ENCODE data around the gene SNRK. TPM values are rescaled to one million over a fixed set of nuclear protein-coding genes. Genes with fewer than 3 reads are reported as not detected.

SNRK gene
- total RNA-seq, 1 experiment from 2014 or later: 11.8 TPM

DNA sequence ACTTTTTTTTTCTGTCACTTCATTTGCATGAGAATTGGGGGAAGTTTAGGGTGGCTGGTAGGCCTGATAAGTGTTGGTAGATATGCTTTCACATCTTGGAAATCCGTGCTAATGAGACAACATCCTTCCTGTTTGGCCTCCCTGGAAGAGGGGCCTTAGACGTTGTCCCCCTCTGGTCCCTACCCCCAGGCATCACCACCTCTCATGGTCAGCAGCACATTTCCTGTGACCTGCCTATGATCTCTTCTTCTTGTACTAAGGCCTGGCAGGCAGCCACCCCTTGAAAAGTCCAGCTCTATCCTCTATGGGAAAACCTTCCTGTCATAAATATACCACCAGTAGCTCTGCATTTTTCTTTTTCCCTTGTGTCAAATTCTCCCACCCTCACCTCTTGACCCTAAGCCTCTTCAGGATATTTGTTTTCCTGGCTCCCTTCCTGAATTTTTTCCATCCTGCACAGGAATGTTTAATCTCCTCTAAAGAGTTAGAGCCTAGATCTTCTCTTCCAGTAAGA lies 107.8 kb downstream of the SNRK start (continued):
- TF ChIP-seq, protein P1, sequence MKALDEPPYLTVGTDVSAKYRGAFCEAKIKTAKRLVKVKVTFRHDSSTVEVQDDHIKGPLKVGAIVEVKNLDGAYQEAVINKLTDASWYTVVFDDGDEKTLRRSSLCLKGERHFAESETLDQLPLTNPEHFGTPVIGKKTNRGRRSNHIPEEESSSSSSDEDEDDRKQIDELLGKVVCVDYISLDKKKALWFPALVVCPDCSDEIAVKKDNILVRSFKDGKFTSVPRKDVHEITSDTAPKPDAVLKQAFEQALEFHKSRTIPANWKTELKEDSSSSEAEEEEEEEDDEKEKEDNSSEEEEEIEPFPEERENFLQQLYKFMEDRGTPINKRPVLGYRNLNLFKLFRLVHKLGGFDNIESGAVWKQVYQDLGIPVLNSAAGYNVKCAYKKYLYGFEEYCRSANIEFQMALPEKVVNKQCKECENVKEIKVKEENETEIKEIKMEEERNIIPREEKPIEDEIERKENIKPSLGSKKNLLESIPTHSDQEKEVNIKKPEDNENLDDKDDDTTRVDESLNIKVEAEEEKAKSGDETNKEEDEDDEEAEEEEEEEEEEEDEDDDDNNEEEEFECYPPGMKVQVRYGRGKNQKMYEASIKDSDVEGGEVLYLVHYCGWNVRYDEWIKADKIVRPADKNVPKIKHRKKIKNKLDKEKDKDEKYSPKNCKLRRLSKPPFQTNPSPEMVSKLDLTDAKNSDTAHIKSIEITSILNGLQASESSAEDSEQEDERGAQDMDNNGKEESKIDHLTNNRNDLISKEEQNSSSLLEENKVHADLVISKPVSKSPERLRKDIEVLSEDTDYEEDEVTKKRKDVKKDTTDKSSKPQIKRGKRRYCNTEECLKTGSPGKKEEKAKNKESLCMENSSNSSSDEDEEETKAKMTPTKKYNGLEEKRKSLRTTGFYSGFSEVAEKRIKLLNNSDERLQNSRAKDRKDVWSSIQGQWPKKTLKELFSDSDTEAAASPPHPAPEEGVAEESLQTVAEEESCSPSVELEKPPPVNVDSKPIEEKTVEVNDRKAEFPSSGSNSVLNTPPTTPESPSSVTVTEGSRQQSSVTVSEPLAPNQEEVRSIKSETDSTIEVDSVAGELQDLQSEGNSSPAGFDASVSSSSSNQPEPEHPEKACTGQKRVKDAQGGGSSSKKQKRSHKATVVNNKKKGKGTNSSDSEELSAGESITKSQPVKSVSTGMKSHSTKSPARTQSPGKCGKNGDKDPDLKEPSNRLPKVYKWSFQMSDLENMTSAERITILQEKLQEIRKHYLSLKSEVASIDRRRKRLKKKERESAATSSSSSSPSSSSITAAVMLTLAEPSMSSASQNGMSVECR (CRISPR knock-in tag; IDR thresholded peaks at IDR 0.05; ENCODE audit: borderline replicate concordance): no peak
- TF ChIP-seq ZNF671 (CRISPR knock-in tag; IDR thresholded peaks at IDR 0.05): no peak
- TF ChIP-seq, protein P2, sequence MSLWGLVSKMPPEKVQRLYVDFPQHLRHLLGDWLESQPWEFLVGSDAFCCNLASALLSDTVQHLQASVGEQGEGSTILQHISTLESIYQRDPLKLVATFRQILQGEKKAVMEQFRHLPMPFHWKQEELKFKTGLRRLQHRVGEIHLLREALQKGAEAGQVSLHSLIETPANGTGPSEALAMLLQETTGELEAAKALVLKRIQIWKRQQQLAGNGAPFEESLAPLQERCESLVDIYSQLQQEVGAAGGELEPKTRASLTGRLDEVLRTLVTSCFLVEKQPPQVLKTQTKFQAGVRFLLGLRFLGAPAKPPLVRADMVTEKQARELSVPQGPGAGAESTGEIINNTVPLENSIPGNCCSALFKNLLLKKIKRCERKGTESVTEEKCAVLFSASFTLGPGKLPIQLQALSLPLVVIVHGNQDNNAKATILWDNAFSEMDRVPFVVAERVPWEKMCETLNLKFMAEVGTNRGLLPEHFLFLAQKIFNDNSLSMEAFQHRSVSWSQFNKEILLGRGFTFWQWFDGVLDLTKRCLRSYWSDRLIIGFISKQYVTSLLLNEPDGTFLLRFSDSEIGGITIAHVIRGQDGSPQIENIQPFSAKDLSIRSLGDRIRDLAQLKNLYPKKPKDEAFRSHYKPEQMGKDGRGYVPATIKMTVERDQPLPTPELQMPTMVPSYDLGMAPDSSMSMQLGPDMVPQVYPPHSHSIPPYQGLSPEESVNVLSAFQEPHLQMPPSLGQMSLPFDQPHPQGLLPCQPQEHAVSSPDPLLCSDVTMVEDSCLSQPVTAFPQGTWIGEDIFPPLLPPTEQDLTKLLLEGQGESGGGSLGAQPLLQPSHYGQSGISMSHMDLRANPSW (CRISPR knock-in tag; conservative IDR thresholded peaks at IDR 0.05; ENCODE audit: low read depth): no peak
- TF ChIP-seq NR2C2 (CRISPR knock-in tag; IDR thresholded peaks at IDR 0.05): no peak
- TF ChIP-seq FOXP1 (CRISPR knock-in tag; IDR thresholded peaks at IDR 0.05; ENCODE audit: borderline replicate concordance): no peak
- TF ChIP-seq ZBTB21 (CRISPR knock-in tag; IDR thresholded peaks at IDR 0.05; ENCODE audit: borderline replicate concordance): no peak
- TF ChIP-seq, protein P3, sequence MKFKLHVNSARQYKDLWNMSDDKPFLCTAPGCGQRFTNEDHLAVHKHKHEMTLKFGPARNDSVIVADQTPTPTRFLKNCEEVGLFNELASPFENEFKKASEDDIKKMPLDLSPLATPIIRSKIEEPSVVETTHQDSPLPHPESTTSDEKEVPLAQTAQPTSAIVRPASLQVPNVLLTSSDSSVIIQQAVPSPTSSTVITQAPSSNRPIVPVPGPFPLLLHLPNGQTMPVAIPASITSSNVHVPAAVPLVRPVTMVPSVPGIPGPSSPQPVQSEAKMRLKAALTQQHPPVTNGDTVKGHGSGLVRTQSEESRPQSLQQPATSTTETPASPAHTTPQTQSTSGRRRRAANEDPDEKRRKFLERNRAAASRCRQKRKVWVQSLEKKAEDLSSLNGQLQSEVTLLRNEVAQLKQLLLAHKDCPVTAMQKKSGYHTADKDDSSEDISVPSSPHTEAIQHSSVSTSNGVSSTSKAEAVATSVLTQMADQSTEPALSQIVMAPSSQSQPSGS (CRISPR knock-in tag; IDR thresholded peaks at IDR 0.05; ENCODE audit: borderline replicate concordance, low read depth): no peak
- TF ChIP-seq, protein P4, sequence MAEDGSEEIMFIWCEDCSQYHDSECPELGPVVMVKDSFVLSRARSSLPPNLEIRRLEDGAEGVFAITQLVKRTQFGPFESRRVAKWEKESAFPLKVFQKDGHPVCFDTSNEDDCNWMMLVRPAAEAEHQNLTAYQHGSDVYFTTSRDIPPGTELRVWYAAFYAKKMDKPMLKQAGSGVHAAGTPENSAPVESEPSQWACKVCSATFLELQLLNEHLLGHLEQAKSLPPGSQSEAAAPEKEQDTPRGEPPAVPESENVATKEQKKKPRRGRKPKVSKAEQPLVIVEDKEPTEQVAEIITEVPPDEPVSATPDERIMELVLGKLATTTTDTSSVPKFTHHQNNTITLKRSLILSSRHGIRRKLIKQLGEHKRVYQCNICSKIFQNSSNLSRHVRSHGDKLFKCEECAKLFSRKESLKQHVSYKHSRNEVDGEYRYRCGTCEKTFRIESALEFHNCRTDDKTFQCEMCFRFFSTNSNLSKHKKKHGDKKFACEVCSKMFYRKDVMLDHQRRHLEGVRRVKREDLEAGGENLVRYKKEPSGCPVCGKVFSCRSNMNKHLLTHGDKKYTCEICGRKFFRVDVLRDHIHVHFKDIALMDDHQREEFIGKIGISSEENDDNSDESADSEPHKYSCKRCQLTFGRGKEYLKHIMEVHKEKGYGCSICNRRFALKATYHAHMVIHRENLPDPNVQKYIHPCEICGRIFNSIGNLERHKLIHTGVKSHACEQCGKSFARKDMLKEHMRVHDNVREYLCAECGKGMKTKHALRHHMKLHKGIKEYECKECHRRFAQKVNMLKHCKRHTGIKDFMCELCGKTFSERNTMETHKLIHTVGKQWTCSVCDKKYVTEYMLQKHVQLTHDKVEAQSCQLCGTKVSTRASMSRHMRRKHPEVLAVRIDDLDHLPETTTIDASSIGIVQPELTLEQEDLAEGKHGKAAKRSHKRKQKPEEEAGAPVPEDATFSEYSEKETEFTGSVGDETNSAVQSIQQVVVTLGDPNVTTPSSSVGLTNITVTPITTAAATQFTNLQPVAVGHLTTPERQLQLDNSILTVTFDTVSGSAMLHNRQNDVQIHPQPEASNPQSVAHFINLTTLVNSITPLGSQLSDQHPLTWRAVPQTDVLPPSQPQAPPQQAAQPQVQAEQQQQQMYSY (CRISPR knock-in tag; IDR thresholded peaks at IDR 0.05): no peak
- TF ChIP-seq, protein P5, sequence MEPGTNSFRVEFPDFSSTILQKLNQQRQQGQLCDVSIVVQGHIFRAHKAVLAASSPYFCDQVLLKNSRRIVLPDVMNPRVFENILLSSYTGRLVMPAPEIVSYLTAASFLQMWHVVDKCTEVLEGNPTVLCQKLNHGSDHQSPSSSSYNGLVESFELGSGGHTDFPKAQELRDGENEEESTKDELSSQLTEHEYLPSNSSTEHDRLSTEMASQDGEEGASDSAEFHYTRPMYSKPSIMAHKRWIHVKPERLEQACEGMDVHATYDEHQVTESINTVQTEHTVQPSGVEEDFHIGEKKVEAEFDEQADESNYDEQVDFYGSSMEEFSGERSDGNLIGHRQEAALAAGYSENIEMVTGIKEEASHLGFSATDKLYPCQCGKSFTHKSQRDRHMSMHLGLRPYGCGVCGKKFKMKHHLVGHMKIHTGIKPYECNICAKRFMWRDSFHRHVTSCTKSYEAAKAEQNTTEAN (CRISPR knock-in tag; IDR thresholded peaks at IDR 0.05): no peak
- no peak for TF ChIP-seq ZNF423 (CRISPR knock-in tag; IDR thresholded peaks at IDR 0.05)
- no peak for TF ChIP-seq RELA (CRISPR knock-in tag; IDR thresholded peaks at IDR 0.05; ENCODE audit: borderline replicate concordance)

DNA sequence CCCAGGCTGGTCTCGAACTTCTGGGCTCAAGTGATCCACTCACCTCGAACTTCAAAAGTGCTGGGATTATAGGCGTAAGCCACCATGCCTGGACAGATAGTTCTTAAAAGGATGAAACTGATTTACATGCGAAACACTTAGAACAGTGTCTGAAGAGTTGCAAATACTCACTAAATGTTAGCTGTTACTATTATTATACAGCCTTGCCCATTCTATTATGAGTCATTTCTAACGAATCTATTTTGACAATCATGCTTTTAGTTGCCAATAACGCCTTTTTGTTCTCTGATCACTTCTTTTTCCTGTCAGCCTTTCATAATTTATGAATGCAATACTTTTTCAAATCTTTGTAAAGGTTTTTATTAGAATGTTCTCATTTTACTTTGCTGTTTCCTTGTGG lies 112.7 kb downstream of the SNRK start:
- Mint-ChIP-seq H3K36me3 (no peaks in the 10 kb centered on the region), H3K27me3 (ENCODE audit: low read depth) (no peaks in the 10 kb centered on the region), H3K9me3 (no peaks in the 10 kb centered on the region), H3K4me3 (no peak overlapping the region), H3K27ac (no peak overlapping the region), H3K4me1 (peaks cover 6% of the 10 kb centered on the region)
- no peak for ATAC-seq
- ChIA-PET CTCF (interaction anchor here (0.9 kb wide), 1 partner anchor 104 kb away, joined by 5 read pairs; no protein-coding TSS in a partner anchor), POLR2A (no interaction called here)
- DNase-seq (ENCODE audit: low spot score): no peak
- no peak for TF ChIP-seq NFYB (CRISPR knock-in tag; conservative IDR thresholded peaks at IDR 0.05; ENCODE audit: low read depth)
- no peak for TF ChIP-seq ZNF396 (CRISPR knock-in tag; IDR thresholded peaks at IDR 0.05; ENCODE audit: borderline replicate concordance)
- TF ChIP-seq ELF4 (CRISPR knock-in tag; IDR thresholded peaks at IDR 0.05; ENCODE audit: low read depth): no peak
- TF ChIP-seq NR2C2 (CRISPR knock-in tag; IDR thresholded peaks at IDR 0.05): no peak
- TF ChIP-seq, protein P6, sequence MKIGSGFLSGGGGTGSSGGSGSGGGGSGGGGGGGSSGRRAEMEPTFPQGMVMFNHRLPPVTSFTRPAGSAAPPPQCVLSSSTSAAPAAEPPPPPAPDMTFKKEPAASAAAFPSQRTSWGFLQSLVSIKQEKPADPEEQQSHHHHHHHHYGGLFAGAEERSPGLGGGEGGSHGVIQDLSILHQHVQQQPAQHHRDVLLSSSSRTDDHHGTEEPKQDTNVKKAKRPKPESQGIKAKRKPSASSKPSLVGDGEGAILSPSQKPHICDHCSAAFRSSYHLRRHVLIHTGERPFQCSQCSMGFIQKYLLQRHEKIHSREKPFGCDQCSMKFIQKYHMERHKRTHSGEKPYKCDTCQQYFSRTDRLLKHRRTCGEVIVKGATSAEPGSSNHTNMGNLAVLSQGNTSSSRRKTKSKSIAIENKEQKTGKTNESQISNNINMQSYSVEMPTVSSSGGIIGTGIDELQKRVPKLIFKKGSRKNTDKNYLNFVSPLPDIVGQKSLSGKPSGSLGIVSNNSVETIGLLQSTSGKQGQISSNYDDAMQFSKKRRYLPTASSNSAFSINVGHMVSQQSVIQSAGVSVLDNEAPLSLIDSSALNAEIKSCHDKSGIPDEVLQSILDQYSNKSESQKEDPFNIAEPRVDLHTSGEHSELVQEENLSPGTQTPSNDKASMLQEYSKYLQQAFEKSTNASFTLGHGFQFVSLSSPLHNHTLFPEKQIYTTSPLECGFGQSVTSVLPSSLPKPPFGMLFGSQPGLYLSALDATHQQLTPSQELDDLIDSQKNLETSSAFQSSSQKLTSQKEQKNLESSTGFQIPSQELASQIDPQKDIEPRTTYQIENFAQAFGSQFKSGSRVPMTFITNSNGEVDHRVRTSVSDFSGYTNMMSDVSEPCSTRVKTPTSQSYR (CRISPR knock-in tag; IDR thresholded peaks at IDR 0.05): no peak
- TF ChIP-seq JUN (CRISPR knock-in tag; IDR thresholded peaks at IDR 0.05): no peak
- TF ChIP-seq, protein P7, sequence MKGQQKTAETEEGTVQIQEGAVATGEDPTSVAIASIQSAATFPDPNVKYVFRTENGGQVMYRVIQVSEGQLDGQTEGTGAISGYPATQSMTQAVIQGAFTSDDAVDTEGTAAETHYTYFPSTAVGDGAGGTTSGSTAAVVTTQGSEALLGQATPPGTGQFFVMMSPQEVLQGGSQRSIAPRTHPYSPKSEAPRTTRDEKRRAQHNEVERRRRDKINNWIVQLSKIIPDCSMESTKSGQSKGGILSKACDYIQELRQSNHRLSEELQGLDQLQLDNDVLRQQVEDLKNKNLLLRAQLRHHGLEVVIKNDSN (CRISPR knock-in tag; IDR thresholded peaks at IDR 0.05): no peak

Data from WTC11 (cell line).